ENCODE data around the gene HPGD. TPM values are rescaled to one million over a fixed set of nuclear protein-coding genes. Genes with fewer than 3 reads are reported as not detected.
"Not testable (repeated sequence)": the region's sequence is repeated elsewhere in the genome, so short reads cannot be mapped to it uniquely, and the experiment has no call there.

HPGD gene
- total and polyA plus RNA-seq, 12 donors = 0.36 to 2.5 (median 1.2) TPM

DNA sequence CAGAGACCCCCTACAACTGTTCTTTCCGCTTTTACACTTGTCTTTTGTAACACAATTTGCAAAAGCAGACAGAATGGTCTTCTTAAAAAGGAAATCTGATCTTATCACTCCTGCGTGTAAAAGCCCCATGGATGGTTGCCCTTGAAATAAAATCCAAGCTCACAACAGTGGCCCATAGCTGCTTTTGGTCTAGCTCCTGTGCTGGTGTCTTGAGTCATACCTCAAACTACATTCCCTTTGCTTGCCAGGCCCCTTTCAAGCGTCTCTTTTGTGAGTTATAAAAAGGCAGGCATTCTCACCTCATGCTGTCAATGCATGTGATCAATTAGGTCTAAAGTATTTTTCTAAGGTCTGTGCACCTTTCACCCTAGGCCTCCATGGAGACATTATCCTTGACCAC lies 27.6 kb downstream of the HPGD start:
- DNase-seq (no peak), ATAC-seq (no peak)
- intact Hi-C loops (cut with DNase I) = no loop called here
- no peak overlapping the region for H3K27ac ChIP-seq
- no peaks in the 10 kb centered on the region for H3K9me3 ChIP-seq
- WGBS, 2 donors = 64 to 70% methylated on average over 3 of the region's 3 CpGs
- H3K27me3 ChIP-seq = no peaks in the 10 kb centered on the region
- TF ChIP-seq, protein P1, sequence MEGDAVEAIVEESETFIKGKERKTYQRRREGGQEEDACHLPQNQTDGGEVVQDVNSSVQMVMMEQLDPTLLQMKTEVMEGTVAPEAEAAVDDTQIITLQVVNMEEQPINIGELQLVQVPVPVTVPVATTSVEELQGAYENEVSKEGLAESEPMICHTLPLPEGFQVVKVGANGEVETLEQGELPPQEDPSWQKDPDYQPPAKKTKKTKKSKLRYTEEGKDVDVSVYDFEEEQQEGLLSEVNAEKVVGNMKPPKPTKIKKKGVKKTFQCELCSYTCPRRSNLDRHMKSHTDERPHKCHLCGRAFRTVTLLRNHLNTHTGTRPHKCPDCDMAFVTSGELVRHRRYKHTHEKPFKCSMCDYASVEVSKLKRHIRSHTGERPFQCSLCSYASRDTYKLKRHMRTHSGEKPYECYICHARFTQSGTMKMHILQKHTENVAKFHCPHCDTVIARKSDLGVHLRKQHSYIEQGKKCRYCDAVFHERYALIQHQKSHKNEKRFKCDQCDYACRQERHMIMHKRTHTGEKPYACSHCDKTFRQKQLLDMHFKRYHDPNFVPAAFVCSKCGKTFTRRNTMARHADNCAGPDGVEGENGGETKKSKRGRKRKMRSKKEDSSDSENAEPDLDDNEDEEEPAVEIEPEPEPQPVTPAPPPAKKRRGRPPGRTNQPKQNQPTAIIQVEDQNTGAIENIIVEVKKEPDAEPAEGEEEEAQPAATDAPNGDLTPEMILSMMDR (IDR thresholded peaks at IDR 0.05) = no peak
- no peaks in the 10 kb centered on the region for H3K4me1 ChIP-seq
- no peaks in the 10 kb centered on the region for H3K36me3 ChIP-seq
- H3K4me3 ChIP-seq = no peak overlapping the region

GRCh38 chr4:174494146-174494545 lies 28.1 kb downstream of the HPGD start:
- TF ChIP-seq, protein P1 (IDR thresholded peaks at IDR 0.05) = no peak
- Histone ChIP-seq H3K4me1 (no peaks in the 10 kb centered on the region), H3K4me3 (no peak overlapping the region), H3K27ac (no peak overlapping the region), H3K9me3 (no peaks in the 10 kb centered on the region), H3K27me3 (no peaks in the 10 kb centered on the region), H3K36me3 (no peaks in the 10 kb centered on the region)
- intact Hi-C loops (cut with DNase I) = no loop called here
- ATAC-seq (no peak), DNase-seq (no peak)

- intact Hi-C loops (cut with DNase I) = no loop called here
- Histone ChIP-seq H3K27me3 (no peaks in the 10 kb centered on the region), H3K27ac (no peak overlapping the region), H3K36me3 (no peaks in the 10 kb centered on the region), H3K4me3 (no peak overlapping the region), H3K9me3 (no peaks in the 10 kb centered on the region), H3K4me1 (no peaks in the 10 kb centered on the region)
- no peak for ATAC-seq
- DNase-seq = no peak
- WGBS, 2 donors = 30 to 44% methylated on average over 3 of the region's 3 CpGs
- TF ChIP-seq, protein P1 (IDR thresholded peaks at IDR 0.05) = no peak
These were observed 31.8 kb downstream of the HPGD start for GRCh38 chr4:174490451-174490961.

- H3K27ac ChIP-seq; H3K27me3 ChIP-seq; intact Hi-C loops (cut with DNase I); H3K4me1 ChIP-seq; ATAC-seq; H3K9me3 ChIP-seq; H3K4me3 ChIP-seq; DNase-seq; H3K36me3 ChIP-seq: not testable (repeated sequence)
- WGBS, 2 donors = 91 to 92% methylated on average over 10 of the region's 10 CpGs
These were observed 33.9 kb downstream of the HPGD start for GRCh38 chr4:174488368-174488767.

- WGBS, 2 donors = 82 to 84% methylated on average over 5 of the region's 5 CpGs
- H3K9me3 ChIP-seq = peaks cover 0 to 3% (median 0%) of the 10 kb centered on the region in 11 donors
- TF ChIP-seq, protein P1 (IDR thresholded peaks at IDR 0.05) = no peak
- H3K36me3 ChIP-seq = no peaks in the 10 kb centered on the region
- intact Hi-C loops (cut with DNase I) = no loop called here
- DNase-seq (no peak), ATAC-seq (no peak)
- H3K27me3 ChIP-seq = no peaks in the 10 kb centered on the region
- H3K27ac ChIP-seq = no peak overlapping the region
- H3K4me1 ChIP-seq = no peaks in the 10 kb centered on the region
- no peak overlapping the region for H3K4me3 ChIP-seq
These were observed 37.3 kb downstream of the HPGD start for GRCh38 chr4:174485025-174485424.
